NT2/D1 (cell line): ENCODE results near the gene MFNG.

Source experiments
- DNase-seq: peaks from one replicate; pipeline ENCODE4 v3.0.0-alpha.2; 2011; ENCODE audit warnings: low read depth, low spot score
- H3K27me3 ChIP-seq: 2 replicates; pipeline ENCODE4 v1.6.0; 2011; ENCODE audit warnings: mild to moderate bottlenecking; ENCODE audit not compliant: insufficient read length, insufficient read depth
- H3K36me3 ChIP-seq: 2 replicates; pipeline ENCODE4 v1.6.1; 2011; ENCODE audit warnings: mild to moderate bottlenecking, low read length, mixed read lengths; ENCODE audit not compliant: insufficient read depth, insufficient read length
- H3K4me1 ChIP-seq: 2 replicates; pipeline ENCODE4 v1.5.1; 2011; ENCODE audit not compliant: insufficient read depth, insufficient read length
- H3K4me3 ChIP-seq: 2 replicates; pipeline ENCODE4 v1.5.1; 2011; ENCODE audit warnings: low read depth; ENCODE audit not compliant: insufficient read length
- H3K9ac ChIP-seq: 2 replicates; pipeline ENCODE4 v1.6.0; 2011; ENCODE audit warnings: low read depth; ENCODE audit not compliant: insufficient read length
- H3K9me3 ChIP-seq: 2 replicates; pipeline ENCODE4 v1.5.1; 2011; ENCODE audit warnings: mild to moderate bottlenecking, low read length; ENCODE audit not compliant: insufficient read depth
- SUZ12 ChIP-seq: IDR thresholded peaks from 2 replicates; pipeline ENCODE4 v1.6.1; 2011; ENCODE audit not compliant: insufficient read length, insufficient read depth; ENCODE audit errors: extremely low read depth
- YY1 ChIP-seq: IDR thresholded peaks from 2 replicates; pipeline ENCODE4 v1.6.1; 2011; ENCODE audit not compliant: insufficient read length, insufficient read depth
- ZNF274 ChIP-seq: IDR thresholded peaks from 2 replicates; pipeline ENCODE4 v1.6.1; 2011; ENCODE audit warnings: mild to moderate bottlenecking, low read depth, low read length

Gene MFNG

GRCh38 chr22:37427711-37428635 is 58.2 kb downstream of the MFNG start:
- no peak for DNase-seq
- Histone ChIP-seq H3K4me3 (peak overlapping the region; percentile 40), H3K4me1 (peaks cover 17% of the 10 kb centered on the region), H3K9ac (peak overlapping the region; percentile 42), H3K36me3 (no peaks in the 10 kb centered on the region), H3K27me3 (peaks cover 46% of the 10 kb centered on the region), H3K9me3 (no peaks in the 10 kb centered on the region)
- TF ChIP-seq SUZ12 (no peak), YY1 (no peak), ZNF274 (no peak)

DNA sequence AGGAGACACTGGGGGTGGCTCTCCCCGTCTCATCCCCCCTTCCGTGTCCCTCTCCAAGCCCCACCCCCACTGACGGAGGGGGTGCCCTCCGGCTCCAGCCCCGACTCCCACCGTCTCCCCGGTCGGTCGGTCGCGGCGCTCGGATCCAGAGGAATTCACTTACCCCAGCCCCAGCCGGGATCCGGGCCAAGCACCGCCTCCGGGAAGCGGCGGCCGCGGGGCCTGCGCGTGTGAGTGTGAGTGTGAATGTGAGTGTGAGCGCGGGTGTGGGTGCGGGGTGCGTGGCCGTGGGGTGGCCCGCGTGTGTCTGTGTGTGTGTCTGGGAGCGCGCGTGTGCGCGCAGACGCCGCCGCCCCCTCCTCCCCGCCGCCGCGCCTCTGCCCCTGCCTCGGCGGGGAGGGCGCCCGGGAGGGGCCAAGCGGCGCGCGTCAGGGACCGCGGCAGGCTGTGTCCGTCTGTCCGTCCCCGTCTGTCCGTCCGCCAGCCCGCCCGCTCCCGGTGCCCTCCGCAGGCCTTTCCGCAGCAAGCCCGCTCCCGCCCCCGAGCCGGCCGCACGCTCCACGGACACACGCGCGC is 59.0 kb downstream of the MFNG start, which contains the start of gene ELFN2:
TSS of gene ELFN2 (minus strand) at position 345 of the 576 bp plus-strand sequence. CDS start 51,945 bp downstream, outside the sequence.
- Histone ChIP-seq H3K36me3 (no peaks in the 10 kb centered on the region), H3K4me1 (peaks cover 17% of the 10 kb centered on the region), H3K27me3 (peaks cover 46% of the 10 kb centered on the region), H3K9me3 (no peaks in the 10 kb centered on the region), H3K4me3 (peak within 1 kb of the TSS; percentile 40), H3K9ac (peak within 1 kb of the TSS; percentile 61)
- TF ChIP-seq YY1: no peak
- no peak for DNase-seq

- Histone ChIP-seq H3K4me1 (peaks cover 17% of the 10 kb centered on the region), H3K9me3 (no peaks in the 10 kb centered on the region), H3K36me3 (no peaks in the 10 kb centered on the region), H3K27me3 (peaks cover 50% of the 10 kb centered on the region), H3K9ac (peak overlapping the region; percentile 61), H3K4me3 (peak overlapping the region; percentile 40)
- DNase-seq: no peak
- TF ChIP-seq YY1: no peak
- TF ChIP-seq ZNF274: no peak
- TF ChIP-seq SUZ12: no peak
Measured at GRCh38 chr22:37426706-37427134, 59.5 kb downstream of the MFNG start.

DNA sequence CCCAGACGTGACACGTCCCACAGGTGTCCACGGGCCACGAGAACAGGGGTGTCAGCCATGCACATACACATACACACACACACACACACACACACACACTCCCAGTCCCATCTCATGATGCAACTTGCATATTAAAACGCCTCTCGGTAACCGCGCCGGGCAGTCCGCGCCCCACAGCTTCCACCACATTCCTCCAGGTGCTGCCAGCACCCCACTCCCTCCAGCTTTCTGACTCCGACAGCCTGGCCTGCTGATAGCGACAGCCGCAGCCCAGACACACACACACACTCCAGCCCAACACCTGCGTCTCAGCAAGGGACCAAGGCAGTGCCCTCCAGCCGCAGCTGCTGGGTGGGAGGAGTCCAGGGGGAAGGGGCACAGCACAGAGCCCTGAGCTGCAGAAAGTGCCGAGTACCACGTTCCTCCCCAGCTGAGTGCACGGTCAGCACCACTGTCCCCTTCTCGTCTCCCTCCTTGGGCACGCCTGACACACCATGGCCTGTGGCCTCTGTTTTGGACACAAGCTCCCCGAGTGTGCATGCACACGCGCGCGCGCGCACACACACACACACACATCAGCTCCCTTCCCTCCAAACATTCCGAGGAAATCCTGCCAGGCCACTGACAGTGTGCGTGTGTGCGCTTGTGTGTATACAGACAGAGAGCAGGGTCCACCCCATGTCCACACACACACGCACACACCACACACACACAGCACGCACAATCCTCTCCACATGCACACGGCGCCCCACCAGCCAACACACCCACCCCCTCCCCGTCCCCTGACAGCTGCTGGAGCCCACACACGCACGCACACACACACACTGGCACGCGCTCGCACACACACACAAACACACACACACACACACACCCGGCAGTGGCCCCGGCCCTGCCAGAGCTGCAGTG is 60.1 kb downstream of the MFNG start:
- TF ChIP-seq YY1: no peak
- no peak for TF ChIP-seq SUZ12
- no peak for TF ChIP-seq ZNF274
- peaks cover 13% of the 10 kb centered on the region for H3K4me1 ChIP-seq
- no peaks in the 10 kb centered on the region for H3K36me3 ChIP-seq
- H3K9ac ChIP-seq: no peak overlapping the region
- no peaks in the 10 kb centered on the region for H3K9me3 ChIP-seq
- H3K4me3 ChIP-seq: no peak overlapping the region
- peaks cover 56% of the 10 kb centered on the region for H3K27me3 ChIP-seq
- DNase-seq: no peak

GRCh38 chr22:37425369-37425768 is 60.8 kb downstream of the MFNG start:
- DNase-seq: no peak
- no peaks in the 10 kb centered on the region for H3K36me3 ChIP-seq
- H3K9ac ChIP-seq: no peak overlapping the region
- peaks cover 63% of the 10 kb centered on the region for H3K27me3 ChIP-seq
- no peak overlapping the region for H3K4me3 ChIP-seq
- peaks cover 16% of the 10 kb centered on the region for H3K4me1 ChIP-seq
- no peaks in the 10 kb centered on the region for H3K9me3 ChIP-seq
- TF ChIP-seq SUZ12: no peak
- no peak for TF ChIP-seq ZNF274
- TF ChIP-seq YY1: no peak

GRCh38 chr22:37423283-37423682 is 62.9 kb downstream of the MFNG start:
- peaks cover 25% of the 10 kb centered on the region for H3K4me1 ChIP-seq
- H3K27me3 ChIP-seq: peaks cover 70% of the 10 kb centered on the region
- TF ChIP-seq YY1 (no peak), SUZ12 (no peak), ZNF274 (no peak)
- H3K4me3 ChIP-seq: no peak overlapping the region
- H3K9me3 ChIP-seq: no peaks in the 10 kb centered on the region
- no peak overlapping the region for H3K9ac ChIP-seq
- no peak for DNase-seq
- no peaks in the 10 kb centered on the region for H3K36me3 ChIP-seq
